Neural progenitor cell (in vitro differentiated cells): ENCODE measurements around the gene HOXC10. TPM values are rescaled to one million over a fixed set of nuclear protein-coding genes. Genes with fewer than 3 reads are reported as not detected.

ENCODE experiments used
- DNase-seq: peaks from one replicate; pipeline ENCODE4 v3.0.0-alpha.2; 2016; ENCODE audit warnings: low spot score
- H2AFZ ChIP-seq: fragments of 200-600 bp; sonication (generic); replicated peaks from 2 replicates; pipeline ENCODE4 v1.6.1; 2016; ENCODE audit warnings: antibody characterized with exemption
- H3F3A ChIP-seq: fragments of 200-600 bp; sonication (generic); 2 replicates; pipeline ENCODE4 v1.6.1; 2016; ENCODE audit warnings: antibody characterized with exemption, low read depth
- H3K27ac ChIP-seq: fragments of 200-600 bp; sonication (generic); 2 replicates; pipeline ENCODE4 v1.5.1; 2016; ENCODE audit warnings: mild to moderate bottlenecking
- H3K27me3 ChIP-seq: fragments of 200-600 bp; sonication (generic); 2 replicates; pipeline ENCODE4 v1.6.1; 2016; ENCODE audit warnings: mild to moderate bottlenecking, moderate library complexity
- H3K36me3 ChIP-seq: fragments of 200-600 bp; sonication (generic); 2 replicates; pipeline ENCODE4 v1.5.1; 2016
- H3K4me1 ChIP-seq: fragments of 200-600 bp; sonication (generic); 2 replicates; pipeline ENCODE4 v1.6.1; 2016; ENCODE audit warnings: mixed run types
- H3K4me2 ChIP-seq: fragments of 200-600 bp; sonication (generic); 2 replicates; pipeline ENCODE4 v1.6.1; 2016
- H3K4me3 ChIP-seq: fragments of 200-600 bp; sonication (generic); 2 replicates; pipeline ENCODE4 v1.5.1; 2016
- H3K79me2 ChIP-seq: fragments of 200-600 bp; sonication (generic); 2 replicates; pipeline ENCODE4 v1.6.1; 2016; ENCODE audit warnings: low read depth
- H3K9ac ChIP-seq: fragments of 200-600 bp; sonication (generic); 2 replicates; pipeline ENCODE4 v1.6.1; 2016
- H3K9me3 ChIP-seq: fragments of 200-600 bp; sonication (generic); 2 replicates; pipeline ENCODE4 v1.5.1; 2016; ENCODE audit warnings: low read depth
- H4K20me1 ChIP-seq: fragments of 200-600 bp; sonication (generic); 2 replicates; pipeline ENCODE4 v1.6.1; 2016; ENCODE audit warnings: low read depth
- H3K27ac Mint-ChIP-seq: 3 replicates; pipeline ENCODE4 v1.8.0; 2021; ENCODE audit warnings: mixed read lengths
- H3K27me3 Mint-ChIP-seq: 2 replicates; pipeline ENCODE4 v1.8.0; 2022; ENCODE audit warnings: low read depth, mild to moderate bottlenecking, inconsistent platforms, moderate library complexity, mixed read lengths; ENCODE audit not compliant: insufficient read depth
- H3K36me3 Mint-ChIP-seq: 3 replicates; pipeline ENCODE4 v1.8.0; 2021; ENCODE audit warnings: mixed read lengths
- H3K4me1 Mint-ChIP-seq: 3 replicates; pipeline ENCODE4 v1.8.0; 2021; ENCODE audit warnings: mixed read lengths
- H3K4me3 Mint-ChIP-seq: 3 replicates; pipeline ENCODE4 v1.8.0; 2021; ENCODE audit warnings: mild to moderate bottlenecking, moderate library complexity, mixed read lengths
- H3K9me3 Mint-ChIP-seq: 3 replicates; pipeline ENCODE4 v1.8.0; 2020; ENCODE audit warnings: mixed read lengths
- CTCF ChIP-seq: fragments of 200-600 bp; sonication (generic); IDR thresholded peaks from 2 replicates; pipeline ENCODE4 v1.5.1; 2017; ENCODE audit warnings: antibody characterized with exemption, mild to moderate bottlenecking
- EZH2 ChIP-seq: fragments of 200-600 bp; sonication (generic); IDR thresholded peaks from 2 replicates; pipeline ENCODE4 v1.6.1; 2017; ENCODE audit warnings: antibody characterized with exemption, mild to moderate bottlenecking, moderate library complexity
- EZH2phosphoT487 ChIP-seq: fragments of 200-600 bp; sonication (generic); IDR thresholded peaks from 2 replicates; pipeline ENCODE4 v1.6.1; 2017; ENCODE audit warnings: antibody characterized with exemption
- total RNA-seq: library from RNA; depleted of rRNA; stranded (reverse); fragments of >200 nt; gene quantifications from 2 replicates; pipeline ENCODE4 v1.2.3, GENCODE V29; 2015; ENCODE audit warnings: low replicate concordance

Gene HOXC10
- total RNA-seq, 1 donor from 2014 or later = not detected

GRCh38 chr12:53986686-53987483, 1.9 kb downstream of the HOXC10 start:
- Histone ChIP-seq H3K4me3 (no peak overlapping the region), H3K4me2 (no peak overlapping the region), H2AFZ (no peak overlapping the region), H3K9ac (no peak overlapping the region), H3K27me3 (peaks cover 100% of the 10 kb centered on the region), H4K20me1 (peaks cover 83% of the 10 kb centered on the region), H3K36me3 (no peaks in the 10 kb centered on the region), H3K9me3 (no peaks in the 10 kb centered on the region), H3F3A (no peaks in the 10 kb centered on the region), H3K79me2 (no peaks in the 10 kb centered on the region), H3K27ac (no peak overlapping the region), H3K4me1 (no peaks in the 10 kb centered on the region)
- Mint-ChIP-seq H3K27me3 (peaks cover 99% of the 10 kb centered on the region), H3K4me3 (no peak overlapping the region), H3K9me3 (peaks cover 9% of the 10 kb centered on the region), H3K4me1 (no peaks in the 10 kb centered on the region), H3K36me3 (no peaks in the 10 kb centered on the region), H3K27ac (no peak overlapping the region)
- no peak for TF ChIP-seq EZH2phosphoT487
- TF ChIP-seq EZH2 = no peak
- no peak for TF ChIP-seq CTCF
- no peak for DNase-seq

- H3K4me2 ChIP-seq = no peak overlapping the region
- H4K20me1 ChIP-seq = peaks cover 83% of the 10 kb centered on the region
- no peak overlapping the region for H3K27ac ChIP-seq
- H3F3A ChIP-seq = no peaks in the 10 kb centered on the region
- H3K36me3 Mint-ChIP-seq = no peaks in the 10 kb centered on the region
- no peak overlapping the region for H2AFZ ChIP-seq
- TF ChIP-seq EZH2phosphoT487 = no peak
- TF ChIP-seq EZH2 = no peak
- no peak for TF ChIP-seq CTCF
- H3K4me1 ChIP-seq = no peaks in the 10 kb centered on the region
- H3K27me3 ChIP-seq = peaks cover 100% of the 10 kb centered on the region
- H3K9me3 ChIP-seq = no peaks in the 10 kb centered on the region
- no peak overlapping the region for H3K4me3 ChIP-seq
- H3K27ac Mint-ChIP-seq = no peak overlapping the region
- no peak for DNase-seq
- no peaks in the 10 kb centered on the region for H3K79me2 ChIP-seq
- peaks cover 9% of the 10 kb centered on the region for H3K9me3 Mint-ChIP-seq
- H3K36me3 ChIP-seq = no peaks in the 10 kb centered on the region
- no peak overlapping the region for H3K4me3 Mint-ChIP-seq
- H3K27me3 Mint-ChIP-seq = peaks cover 99% of the 10 kb centered on the region
- H3K4me1 Mint-ChIP-seq = no peaks in the 10 kb centered on the region
- no peak overlapping the region for H3K9ac ChIP-seq
Measured at GRCh38 chr12:53987787-53988230, 2.9 kb downstream of the HOXC10 start.

GRCh38 chr12:53988541-53989226, 3.7 kb downstream of the HOXC10 start:
- H3K79me2 ChIP-seq = no peaks in the 10 kb centered on the region
- no peak overlapping the region for H3K9ac ChIP-seq
- no peak overlapping the region for H3K4me3 Mint-ChIP-seq
- no peak overlapping the region for H3K27ac Mint-ChIP-seq
- H3K27ac ChIP-seq = no peak overlapping the region
- no peak for DNase-seq
- H3K36me3 ChIP-seq = no peaks in the 10 kb centered on the region
- no peaks in the 10 kb centered on the region for H3K9me3 ChIP-seq
- H3K4me2 ChIP-seq = no peak overlapping the region
- H3K36me3 Mint-ChIP-seq = no peaks in the 10 kb centered on the region
- no peaks in the 10 kb centered on the region for H3F3A ChIP-seq
- H3K27me3 Mint-ChIP-seq = peaks cover 99% of the 10 kb centered on the region
- no peak overlapping the region for H3K4me3 ChIP-seq
- H3K9me3 Mint-ChIP-seq = peaks cover 6% of the 10 kb centered on the region
- H3K27me3 ChIP-seq = peaks cover 100% of the 10 kb centered on the region
- peaks cover 84% of the 10 kb centered on the region for H4K20me1 ChIP-seq
- H2AFZ ChIP-seq = no peak overlapping the region
- H3K4me1 ChIP-seq = no peaks in the 10 kb centered on the region
- TF ChIP-seq EZH2 (no peak), CTCF (no peak), EZH2phosphoT487 (no peak)
- no peaks in the 10 kb centered on the region for H3K4me1 Mint-ChIP-seq
